Small intestine (tissue), 16 donors: ENCODE measurements around the gene PTPRCAP. TPM values are rescaled to one million over a fixed set of nuclear protein-coding genes. Genes with fewer than 3 reads are reported as not detected.
A peak's percentile ranks its signal among the peaks of the same experiment; 100 is the strongest.
"Not testable (repeated sequence)": the region's sequence is repeated elsewhere in the genome, so short reads cannot be mapped to it uniquely, and the experiment has no call there.

Experiments used
- DNase-seq, 2 donors: peaks; one replicate each; pipeline versions ENCODE4 v3.0.0 to v3.0.0-alpha.2; 2013
- FAIRE-seq: peaks from 2 replicates; lab custom pipeline; 2012; peaks lifted over from hg19 to GRCh38; lab: Jason Lieb, UNC
- H3K27ac ChIP-seq, 3 donors: one replicate each; pipeline ENCODE4 v1.5.1; 2013; ENCODE audit warnings: low read length in 2 of 3, mild to moderate bottlenecking in 2 of 3, control low read depth in 1 of 3, inconsistent platforms in 1 of 3, low read depth in 1 of 3, moderate library complexity in 1 of 3
- H3K27me3 ChIP-seq, 3 donors: one replicate each; pipeline ENCODE4 v1.6.1; 2013; ENCODE audit warnings: low read length in 3 of 3, inconsistent platforms in 1 of 3; ENCODE audit not compliant: control insufficient read depth in 3 of 3, insufficient read depth in 3 of 3
- H3K36me3 ChIP-seq, 3 donors: one replicate each; pipeline ENCODE4 v1.6.1; 2013; ENCODE audit warnings: low read length in 3 of 3, inconsistent platforms in 1 of 3, low read depth in 1 of 3, mild to moderate bottlenecking in 1 of 3, moderate library complexity in 1 of 3; ENCODE audit not compliant: control insufficient read depth in 3 of 3, insufficient read depth in 2 of 3
- H3K4me1 ChIP-seq, 3 donors: one replicate each; pipeline ENCODE4 v1.6.1; 2013; ENCODE audit warnings: low read length in 2 of 3, inconsistent platforms in 1 of 3, low read depth in 1 of 3, mild to moderate bottlenecking in 1 of 3, moderate library complexity in 1 of 3; ENCODE audit not compliant: control insufficient read depth in 3 of 3, insufficient read depth in 2 of 3
- H3K4me3 ChIP-seq, 3 donors: one replicate each; pipeline ENCODE4 v1.5.1; 2013; ENCODE audit warnings: low read length in 3 of 3, control low read depth in 1 of 3, inconsistent platforms in 1 of 3, low read depth in 1 of 3, mild to moderate bottlenecking in 1 of 3, moderate library complexity in 1 of 3
- H3K9me3 ChIP-seq, 2 donors: one replicate each; pipeline ENCODE4 v1.6.1; 2013; ENCODE audit warnings: low read depth in 1 of 2, low read length in 1 of 2; ENCODE audit not compliant: control insufficient read depth in 2 of 2, insufficient read depth in 1 of 2
- WGBS, 3 donors: extraction: QIAGEN DNeasy Blood & Tissue Kit; methylation state at CpG; one replicate each; pipeline ENCODE4 v1.1.7; 2013; 5-methylcytosine and 5-hydroxymethylcytosine counted together
- long read RNA-seq, 10 donors: transcript quantifications; one replicate each; lab custom pipeline, GENCODE V29; 2026
- polyA plus RNA-seq, 4 donors: library from polyadenylated mRNA; stranded (reverse) in 3 of 4; unstranded in 1 of 4; fragments of 200-250 nt in 3 of 4; fragments of 120-200 nt in 1 of 4; gene quantifications; one replicate each; pipeline versions ENCODE4 v1.2.1 to v1.2.3, GENCODE V29; 2013
- donor health status: healthy with polysubstance abuse.
- donor health status: control.
- donor health status: control.
- donor health status: Bipolar disorder and iron deficiency.
- donor health status: healthy.

Gene PTPRCAP, protein sequence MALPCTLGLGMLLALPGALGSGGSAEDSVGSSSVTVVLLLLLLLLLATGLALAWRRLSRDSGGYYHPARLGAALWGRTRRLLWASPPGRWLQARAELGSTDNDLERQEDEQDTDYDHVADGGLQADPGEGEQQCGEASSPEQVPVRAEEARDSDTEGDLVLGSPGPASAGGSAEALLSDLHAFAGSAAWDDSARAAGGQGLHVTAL
- 10 to 100 TPM in 3 of 4 donors, 1 to 10 TPM in 1; 7.5 to 34.6 (median 15.9) TPM for polyA plus RNA-seq
- long read RNA-seq, donor 1, transcript PTPRCAP-201 (2 exons, 1,292 nt), result major isoform, 7 of 7 reads
- long read RNA-seq, donor 1, partial matches to known transcripts, result 0 of 7 reads
- long read RNA-seq, donor 1, other reads (novel, unspliced or antisense), result 0 of 7 reads
- long read RNA-seq, donor 2, partial matches to known transcripts, result 0 of 4 reads
- long read RNA-seq, donor 2, other reads (novel, unspliced or antisense), result 0 of 4 reads
- long read RNA-seq, donor 3, transcript PTPRCAP-201 (2 exons, 1,292 nt), result major isoform, 19 of 19 reads
- long read RNA-seq, donor 3, partial matches to known transcripts, result 0 of 19 reads
- long read RNA-seq, donor 3, other reads (novel, unspliced or antisense), result 0 of 19 reads
- long read RNA-seq, donor 4, result 0 reads
- long read RNA-seq, donor 5, partial matches to known transcripts, result 0 of 2 reads
- long read RNA-seq, donor 5, other reads (novel, unspliced or antisense), result 0 of 2 reads
- long read RNA-seq, donor 6, partial matches to known transcripts, result 0 of 4 reads
- long read RNA-seq, donor 6, other reads (novel, unspliced or antisense), result 0 of 4 reads
- long read RNA-seq, donor 7, result 0 reads
- long read RNA-seq, donor 8, result 0 reads
- long read RNA-seq, donor 9, partial matches to known transcripts, result 0 of 2 reads
- long read RNA-seq, donor 9, other reads (novel, unspliced or antisense), result 0 of 2 reads
- long read RNA-seq, donor 10, partial matches to known transcripts, result 0 of 4 reads
- long read RNA-seq, donor 10, other reads (novel, unspliced or antisense), result 0 of 4 reads

DNA sequence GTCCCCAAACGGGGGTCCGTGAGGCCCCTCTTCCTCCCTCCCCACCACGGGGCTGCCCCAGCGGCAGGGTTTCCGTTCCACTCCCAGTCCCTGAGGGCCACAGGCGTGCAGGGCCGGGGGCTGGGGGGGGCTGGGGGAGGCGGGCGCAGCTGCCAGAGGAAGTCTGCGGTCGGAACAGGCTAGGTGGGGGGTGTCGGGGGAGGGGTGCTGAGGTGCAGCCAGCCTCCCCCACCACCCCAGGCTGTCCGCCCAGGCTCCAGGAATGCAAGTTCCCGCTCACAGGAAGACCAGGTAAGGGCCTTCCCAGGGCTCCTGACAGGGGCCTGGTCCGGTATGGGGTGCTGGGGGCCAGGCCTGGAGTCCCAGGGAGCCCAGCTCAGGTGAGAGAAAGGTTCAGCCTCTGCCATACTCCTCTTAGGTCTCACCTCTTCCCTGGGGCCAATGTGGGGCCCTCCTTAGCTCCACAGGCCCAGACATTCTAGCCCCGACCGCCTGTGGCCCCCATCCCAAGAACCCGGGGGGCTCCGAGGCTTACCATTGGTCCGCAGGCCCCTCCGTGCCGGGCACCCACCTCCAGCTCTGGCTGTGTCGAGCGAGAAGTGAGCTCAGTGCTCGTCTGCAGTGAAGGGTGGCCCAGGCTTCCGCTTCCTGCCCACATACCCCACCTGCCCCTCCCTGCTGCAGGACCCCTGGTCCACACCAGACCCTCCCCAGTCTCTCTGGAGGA, at the start of gene PTPRCAP:
TSS of gene PTPRCAP (minus strand) at position 601 of the 727 bp plus-strand sequence. CDS start at position 538, 63 bp downstream.
- Histone ChIP-seq H3K4me1 (peaks cover 0 to 3% (median 3%) of the 10 kb centered on the region in 3 donors), H3K27me3 (no peaks in the 10 kb centered on the region), H3K9me3 (no peaks in the 10 kb centered on the region), H3K27ac (peak within 1 kb of the TSS in 2 of 3 donors; percentile 73 to 87), H3K4me3 (peak within 1 kb of the TSS; percentile 11 to 58 (median 53)), H3K36me3 (peaks cover 2 to 97% (median 11%) of the 10 kb centered on the region in 3 donors)
- FAIRE-seq (no peak), DNase-seq (peak in 1 of 2 donors; percentile 53)
- 61 to 79% (median 71%) methylated on average over 18 to 26 of the region's 26 CpGs for WGBS, 3 donors

DNA sequence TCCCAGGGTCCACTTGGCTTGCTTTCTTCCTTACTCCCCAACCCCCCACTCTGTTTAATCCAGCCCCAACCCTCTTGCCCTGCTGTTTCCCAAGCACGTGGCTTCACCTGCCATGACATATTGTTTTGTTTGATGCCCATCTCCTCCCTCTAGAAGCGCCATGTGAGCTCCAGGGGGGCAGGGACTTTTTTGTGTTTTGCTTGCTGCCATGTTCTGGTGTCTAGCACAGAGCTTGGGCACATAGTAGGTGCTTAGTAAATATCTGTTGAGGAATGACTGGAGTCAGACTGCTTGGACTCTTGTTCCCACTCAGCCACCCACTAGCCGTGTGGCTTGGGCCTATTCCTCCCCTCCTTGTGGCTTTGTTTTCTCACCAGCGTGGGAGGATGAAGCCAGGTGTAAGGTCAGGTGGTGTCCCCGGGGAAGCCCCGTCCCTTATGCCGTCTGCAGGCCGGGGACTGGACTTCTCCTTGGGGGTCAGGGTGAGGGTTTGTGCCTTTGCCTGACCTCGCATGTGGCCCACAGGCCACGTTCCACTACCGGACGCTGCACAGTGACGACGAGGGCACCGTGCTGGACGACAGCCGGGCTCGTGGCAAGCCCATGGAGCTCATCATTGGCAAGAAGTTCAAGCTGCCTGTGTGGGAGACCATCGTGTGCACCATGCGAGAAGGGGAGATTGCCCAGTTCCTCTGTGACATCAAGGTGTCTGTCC, 49.2 kb upstream of the PTPRCAP start:
- H3K27me3 ChIP-seq, result no peaks in the 10 kb centered on the region
- no peak overlapping the region for H3K4me3 ChIP-seq
- H3K4me1 ChIP-seq, result peaks cover 2 to 13% (median 2%) of the 10 kb centered on the region in 3 donors
- DNase-seq (no peak), FAIRE-seq (no peak)
- WGBS, 3 donors, result 73 to 86% (median 74%) methylated on average over 20 of the region's 20 CpGs
- H3K9me3 ChIP-seq, result peaks cover 0 to 6% of the 10 kb centered on the region in 2 donors
- H3K36me3 ChIP-seq, result peaks cover 0 to 63% (median 5%) of the 10 kb centered on the region in 3 donors
- peak overlapping the region in 1 of 3 donors; percentile 48 for H3K27ac ChIP-seq

DNA sequence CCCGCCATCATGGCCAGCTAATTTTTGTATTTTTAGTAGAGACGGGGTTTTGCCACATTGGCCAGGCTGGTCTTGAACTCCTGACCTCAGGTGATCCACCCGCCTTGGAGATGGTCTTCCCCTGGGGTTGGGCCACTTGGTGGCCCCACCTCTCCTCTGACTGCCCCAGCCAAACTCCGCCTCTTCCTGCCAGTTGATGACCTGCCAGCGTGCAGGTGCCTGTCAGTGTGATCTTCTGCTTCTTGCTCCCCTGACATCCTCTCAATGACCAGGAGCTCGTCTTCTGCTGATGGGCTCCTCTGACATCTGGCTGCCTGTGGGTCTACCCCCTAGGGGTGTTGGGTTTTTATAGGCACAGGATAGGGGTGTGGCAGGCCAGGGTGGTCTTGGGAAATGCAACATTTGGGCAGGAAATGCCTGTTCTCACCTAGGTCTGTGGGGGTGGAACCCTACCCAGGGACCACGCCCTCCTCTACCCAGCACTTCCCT, 48.4 kb upstream of the PTPRCAP start:
- not testable (repeated sequence) for FAIRE-seq, H3K27me3 ChIP-seq, H3K9me3 ChIP-seq, H3K4me3 ChIP-seq
- whole genome bisulfite sequencing, 3 donors, result 62 to 78% (median 63%) methylated on average over 7 of the region's 7 CpGs
- Histone ChIP-seq H3K36me3 (peaks cover 0 to 56% (median 2%) of the 10 kb centered on the region in 3 donors), H3K27ac (peak overlapping the region in 1 of 3 donors; percentile 48), H3K4me1 (peaks cover 2 to 13% (median 2%) of the 10 kb centered on the region in 3 donors)
- peak in 1 of 2 donors; percentile 33 for DNase-seq

DNA sequence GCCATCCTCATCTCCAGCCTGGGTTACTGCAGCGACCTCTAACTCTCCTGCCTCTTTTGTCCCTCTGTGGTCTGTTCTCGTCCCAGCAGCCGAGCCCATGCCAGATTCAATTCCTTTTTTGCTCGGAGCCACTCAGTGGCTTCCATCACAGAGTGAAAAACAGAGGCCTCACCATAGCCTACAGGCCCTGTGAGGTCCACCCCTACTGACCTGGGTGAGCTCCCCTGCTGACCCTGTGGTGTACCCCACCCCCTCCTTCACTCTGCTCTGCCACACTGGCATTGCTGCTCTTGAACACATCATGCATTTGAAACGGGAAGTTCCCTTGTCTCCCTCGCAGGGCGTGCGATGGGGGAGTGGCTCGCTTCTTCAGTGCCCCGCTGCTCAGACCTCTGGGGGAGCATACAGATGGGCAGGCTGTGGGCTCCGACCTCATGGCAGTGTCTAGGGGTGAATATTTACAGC, 47.4 kb upstream of the PTPRCAP start:
- peaks cover 0 to 6% of the 10 kb centered on the region in 2 donors for H3K9me3 ChIP-seq
- DNase-seq, result no peak
- peak overlapping the region in 2 of 3 donors; percentile 60 to 85 for H3K27ac ChIP-seq
- no peaks in the 10 kb centered on the region for H3K27me3 ChIP-seq
- H3K4me3 ChIP-seq, result no peak overlapping the region
- WGBS, 3 donors, result 54 to 80% (median 71%) methylated on average over 11 of the region's 11 CpGs
- peaks cover 2 to 13% (median 2%) of the 10 kb centered on the region in 3 donors for H3K4me1 ChIP-seq
- FAIRE-seq, result no peak
- H3K36me3 ChIP-seq, result peaks cover 0 to 45% (median 2%) of the 10 kb centered on the region in 3 donors

DNA sequence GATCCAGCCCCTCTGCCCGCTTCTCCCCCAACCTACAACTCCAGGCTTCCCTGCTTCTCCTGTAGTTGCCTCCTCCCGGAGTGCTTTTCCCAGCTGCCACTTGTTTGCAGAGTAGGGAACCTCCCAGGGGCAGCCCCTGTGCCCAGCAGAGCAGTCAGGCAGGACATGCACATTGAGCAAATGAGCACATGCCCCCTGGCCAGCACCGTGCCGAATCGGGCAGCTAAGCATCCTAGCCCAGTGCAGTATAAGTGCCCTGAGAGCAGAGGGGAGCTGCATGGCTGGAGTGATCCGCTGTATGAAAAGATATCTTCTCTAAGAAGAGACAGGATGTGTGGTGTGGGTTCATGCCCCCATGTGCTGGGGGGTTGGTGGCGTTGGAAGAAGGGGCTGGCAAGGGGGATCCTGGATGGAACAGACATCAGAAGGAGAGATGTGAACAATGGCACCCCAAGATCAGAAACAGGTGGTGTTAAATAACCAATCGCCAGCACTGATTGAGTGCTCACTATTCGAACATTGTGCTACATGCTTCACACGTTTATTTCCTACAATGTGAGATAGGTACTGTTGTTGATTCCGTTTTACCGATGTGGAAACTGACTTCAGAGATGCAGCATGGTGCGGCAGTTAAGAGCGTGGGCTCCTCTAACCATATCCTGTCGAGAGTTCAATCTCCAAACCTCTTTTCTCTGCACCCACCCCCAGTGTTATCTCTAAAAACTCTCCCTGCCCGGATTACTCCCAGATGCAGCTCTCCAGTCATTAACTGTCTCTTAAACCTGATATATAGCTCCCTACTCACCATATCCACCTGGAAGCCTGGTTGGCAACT, 46.6 kb upstream of the PTPRCAP start:
- peak in 1 of 2 donors; percentile 33 for DNase-seq
- 61 to 79% (median 68%) methylated on average over 16 of the region's 16 CpGs for whole genome bisulfite sequencing, 3 donors

DNA sequence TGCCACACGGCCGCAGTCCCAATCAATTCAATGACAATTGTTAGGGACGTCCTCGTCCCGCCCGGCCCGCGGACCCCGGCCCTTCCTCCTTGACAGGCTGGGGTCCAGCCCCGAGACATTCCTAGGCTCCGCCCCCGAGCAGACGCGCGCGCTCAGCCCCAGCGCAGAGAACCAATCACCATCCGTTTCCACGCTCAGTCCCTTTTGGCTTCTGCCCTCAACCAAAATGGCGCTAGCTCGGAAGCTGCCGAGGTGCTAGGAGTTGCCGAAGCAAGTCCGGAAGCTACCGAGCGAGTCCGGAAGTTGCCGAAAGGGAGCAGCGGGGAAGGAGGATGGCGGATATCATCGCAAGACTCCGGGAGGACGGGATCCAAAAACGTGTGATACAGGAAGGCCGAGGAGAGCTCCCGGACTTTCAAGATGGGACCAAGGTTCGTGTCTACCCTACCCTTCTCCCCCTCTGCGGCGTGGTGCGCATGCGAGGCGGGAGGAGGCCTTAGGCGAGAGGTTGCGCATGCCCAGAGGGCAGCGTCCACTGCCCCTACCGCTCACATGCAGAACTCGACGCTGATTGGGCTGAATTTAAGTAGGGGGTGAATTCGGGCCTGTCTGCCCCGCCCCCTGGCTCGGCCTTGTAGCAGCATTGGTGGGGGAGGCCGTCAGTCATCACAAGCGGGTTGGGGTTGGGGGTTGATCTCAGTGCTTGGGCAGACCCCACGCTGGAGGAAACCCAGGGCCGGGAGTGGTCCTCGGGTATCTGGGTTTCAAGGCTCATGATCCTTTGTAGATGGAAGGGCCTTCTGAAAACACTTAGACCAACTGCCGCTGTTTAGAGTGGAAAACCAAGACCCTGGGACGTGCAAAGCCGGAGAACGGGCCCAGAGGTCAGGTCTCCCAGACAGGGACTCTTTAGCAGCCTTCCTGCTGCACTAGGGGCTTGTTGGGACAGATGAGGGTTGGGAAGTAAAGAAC, 45.6 kb upstream of the PTPRCAP start, which contains the start of gene AIP:
TSS of gene AIP (plus strand) at position 200 of the 972 bp plus-strand sequence. CDS start at position 333, 133 bp downstream.
- H3K27me3 ChIP-seq, result no peaks in the 10 kb centered on the region
- H3K4me3 ChIP-seq, result peak within 1 kb of the TSS; percentile 36 to 65 (median 50)
- peaks cover 2 to 13% (median 2%) of the 10 kb centered on the region in 3 donors for H3K4me1 ChIP-seq
- H3K9me3 ChIP-seq, result peaks cover 0 to 6% of the 10 kb centered on the region in 2 donors
- 9 to 10% (median 10%) methylated on average over 60 of the region's 60 CpGs for WGBS, 3 donors
- H3K27ac ChIP-seq, result peak within 1 kb of the TSS; percentile 44 to 85 (median 69)
- DNase-seq, result peak; percentile 99
- H3K36me3 ChIP-seq, result peaks cover 0 to 28% (median 0%) of the 10 kb centered on the region in 3 donors
- no peak for FAIRE-seq

More for the DNA sequence above, 46.6 kb upstream of the PTPRCAP start:
- H3K36me3 ChIP-seq, result peaks cover 0 to 37% (median 0%) of the 10 kb centered on the region in 3 donors
- H3K4me1 ChIP-seq, result peaks cover 2 to 13% (median 2%) of the 10 kb centered on the region in 3 donors
- no peaks in the 10 kb centered on the region for H3K27me3 ChIP-seq
- peaks cover 0 to 6% of the 10 kb centered on the region in 2 donors for H3K9me3 ChIP-seq
- H3K4me3 ChIP-seq, result peak overlapping the region in 2 of 3 donors; percentile 36 to 50
- FAIRE-seq, result no peak
- H3K27ac ChIP-seq, result peak overlapping the region in 2 of 3 donors; percentile 60 to 85
